HG03039 (cell line): ENCODE results near the gene AMDHD2.

Experiments used
- ATAC-seq: cut with Tn5 transposase; IDR thresholded peaks from one replicate; pipeline ENCODE4 v1.9.1; 2021; ENCODE audit warnings: mild to moderate bottlenecking, moderate library complexity; ENCODE audit not compliant: unreplicated experiment

AMDHD2 gene

GRCh38 chr16:2498531-2499253 is 21.5 kb upstream of the AMDHD2 start:
- no peak for ATAC-seq

GRCh38 chr16:2499454-2499853 is 20.7 kb upstream of the AMDHD2 start:
- no peak for ATAC-seq

DNA sequence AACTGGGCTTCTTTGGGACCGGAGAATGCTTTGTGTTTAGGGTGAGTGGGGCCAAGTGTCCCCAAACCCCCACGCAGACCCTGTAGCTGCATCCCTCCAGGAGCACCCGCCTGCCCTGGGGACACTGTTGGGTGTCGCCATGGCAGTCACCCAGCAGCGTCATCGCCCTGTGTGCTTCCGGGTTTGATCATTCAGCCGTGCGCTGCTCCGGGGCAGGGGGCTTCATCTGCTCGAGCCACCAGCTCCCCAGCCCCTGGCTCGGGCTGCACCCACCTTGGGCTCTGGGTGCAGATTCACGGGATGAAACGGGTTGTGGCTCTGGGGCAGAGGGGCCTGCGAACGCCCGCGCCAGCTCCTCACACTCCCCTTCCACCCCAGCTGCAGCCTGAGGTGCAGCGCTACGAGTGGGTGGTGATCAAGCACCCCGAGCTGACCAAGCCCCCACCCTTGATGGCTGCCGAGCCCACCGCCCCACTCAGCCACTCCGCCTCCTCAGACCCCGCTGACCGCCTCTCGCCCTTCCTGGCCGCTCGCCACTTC is 20.2 kb upstream of the AMDHD2 start:
- ATAC-seq, result no peak

- no peak for ATAC-seq
These were observed 19.7 kb upstream of the AMDHD2 start for GRCh38 chr16:2500430-2500917.

DNA sequence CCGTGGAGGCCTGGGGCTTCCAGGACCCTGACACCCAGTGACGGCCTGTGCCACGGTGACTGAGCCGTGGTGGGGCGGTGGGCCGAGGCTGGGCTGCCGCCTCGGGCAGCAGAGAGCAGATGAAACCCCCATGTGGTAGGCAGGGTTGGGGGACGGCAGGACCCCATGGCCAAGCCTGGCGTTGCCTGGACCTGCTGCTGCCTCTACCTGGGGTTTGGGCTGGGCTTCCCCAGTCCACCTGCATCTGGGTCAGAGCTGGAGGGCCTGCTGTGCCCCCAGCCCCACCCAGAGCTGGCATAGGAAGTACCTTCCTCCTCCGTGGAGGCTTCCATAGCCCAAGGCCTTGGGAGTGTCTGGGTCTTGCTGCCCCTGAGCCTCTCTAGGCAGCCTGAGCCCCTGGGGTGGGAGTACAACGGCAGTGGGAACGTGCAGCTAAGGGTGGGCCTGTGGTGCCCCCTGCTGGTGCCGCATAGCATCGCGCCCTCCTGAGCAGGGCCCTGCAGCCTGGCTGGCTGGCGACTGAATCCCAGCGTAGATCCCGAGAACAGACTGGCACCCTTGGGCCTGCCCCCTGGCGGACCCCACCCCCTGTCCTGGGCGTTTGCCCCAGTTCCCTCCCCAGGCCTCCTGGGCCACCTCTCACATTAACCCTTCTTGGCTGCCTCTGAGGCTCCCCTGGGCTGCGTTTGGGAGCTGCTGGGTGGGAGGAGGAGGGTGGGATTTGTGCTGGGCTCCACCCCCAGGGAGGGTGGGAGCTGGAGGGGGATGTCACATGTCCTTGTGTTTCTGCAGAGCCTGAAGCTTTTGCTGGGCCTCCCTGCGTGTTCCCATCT is 19.0 kb upstream of the AMDHD2 start:
- no peak for ATAC-seq

DNA sequence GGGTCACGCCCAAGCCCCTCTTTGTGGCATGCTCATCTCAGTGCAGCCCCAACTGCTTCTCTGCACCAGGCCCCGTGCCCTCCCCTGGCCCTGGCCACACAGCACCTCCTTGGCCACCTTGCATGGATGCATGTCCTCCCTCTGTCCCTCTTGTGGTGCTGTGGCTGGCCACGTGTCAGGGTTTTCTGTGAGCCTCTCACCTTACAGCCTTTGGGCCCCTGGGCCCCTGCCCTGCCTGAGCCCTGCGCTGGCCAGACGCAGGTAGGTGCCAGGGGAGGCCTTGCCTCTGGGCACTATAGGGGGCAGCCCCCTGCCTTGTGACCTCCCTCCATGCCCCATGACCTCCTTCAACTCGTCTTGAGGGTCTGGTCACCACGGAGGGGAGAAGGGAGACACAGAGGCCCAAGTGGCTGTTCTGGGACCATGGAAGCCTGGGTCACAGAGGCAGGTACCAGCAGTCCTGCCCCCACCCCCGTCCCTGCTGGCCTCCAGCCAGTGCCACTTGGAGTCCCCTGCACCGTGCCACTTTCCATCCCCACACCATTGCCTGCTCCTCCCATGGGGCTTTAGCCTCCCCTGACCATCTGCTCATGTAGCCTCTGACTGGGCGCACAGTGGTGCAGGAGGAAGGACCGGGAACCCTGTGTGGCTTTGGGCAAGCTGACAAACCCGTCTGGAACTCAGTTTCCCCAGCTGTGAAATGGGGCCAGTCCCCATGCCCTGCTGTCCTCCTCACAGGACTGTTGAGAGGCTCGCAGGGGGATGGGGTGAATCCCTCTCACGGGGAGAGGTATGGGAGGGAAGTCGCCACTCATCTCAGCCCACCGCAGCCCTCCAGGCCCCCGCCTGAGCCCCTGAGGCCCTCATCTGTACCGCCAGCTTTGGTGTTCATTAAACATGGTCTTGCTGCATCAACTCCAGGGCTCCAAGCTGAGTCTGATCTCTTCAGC is 17.9 kb upstream of the AMDHD2 start:
- ATAC-seq, result no peak

GRCh38 chr16:2505695-2506094 is 14.5 kb upstream of the AMDHD2 start:
- no peak for ATAC-seq

- ATAC-seq, result no peak
These were observed 13.0 kb upstream of the AMDHD2 start for GRCh38 chr16:2507052-2507659.

- ATAC-seq, result no peak
These were observed 12.5 kb upstream of the AMDHD2 start for GRCh38 chr16:2507665-2508064.

- no peak for ATAC-seq
These were observed 11.3 kb upstream of the AMDHD2 start for GRCh38 chr16:2508722-2509400.

GRCh38 chr16:2511128-2511800 is 8.9 kb upstream of the AMDHD2 start:
- no peak for ATAC-seq

GRCh38 chr16:2511996-2512734 is 8.0 kb upstream of the AMDHD2 start:
- ATAC-seq, result no peak

DNA sequence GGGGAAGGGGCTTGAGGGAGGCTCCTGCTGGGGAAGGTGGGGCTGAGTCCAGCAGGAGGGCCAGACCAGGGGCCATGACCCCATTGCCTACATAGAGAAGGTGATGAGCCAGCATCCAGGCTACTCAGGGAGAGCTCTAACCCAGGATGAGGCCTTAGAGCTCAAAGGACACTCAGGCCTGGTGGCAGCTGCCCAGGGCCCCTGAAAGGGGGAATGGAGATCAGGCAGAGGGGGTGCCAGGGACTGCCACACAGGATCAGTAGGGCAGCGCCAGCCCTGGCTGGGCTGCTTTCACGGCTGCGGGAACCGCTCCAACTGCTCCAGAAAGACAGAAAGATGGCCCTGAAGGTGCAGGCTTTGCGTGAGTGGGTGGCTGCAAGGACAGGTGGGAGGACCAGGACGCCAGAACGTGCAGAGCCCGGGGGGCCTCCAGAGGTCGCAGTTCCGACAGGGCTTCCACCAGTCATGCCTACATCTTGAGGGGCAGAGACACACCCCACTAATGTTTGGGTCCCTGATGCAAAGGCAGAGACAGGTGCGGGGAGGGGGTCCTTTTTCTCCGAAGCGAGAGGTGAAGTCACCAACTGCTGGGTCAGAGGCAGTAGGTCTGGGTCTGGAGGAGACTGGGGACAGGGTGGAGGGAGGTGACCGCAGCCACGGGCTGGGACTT is 7.3 kb upstream of the AMDHD2 start:
- ATAC-seq, result no peak

DNA sequence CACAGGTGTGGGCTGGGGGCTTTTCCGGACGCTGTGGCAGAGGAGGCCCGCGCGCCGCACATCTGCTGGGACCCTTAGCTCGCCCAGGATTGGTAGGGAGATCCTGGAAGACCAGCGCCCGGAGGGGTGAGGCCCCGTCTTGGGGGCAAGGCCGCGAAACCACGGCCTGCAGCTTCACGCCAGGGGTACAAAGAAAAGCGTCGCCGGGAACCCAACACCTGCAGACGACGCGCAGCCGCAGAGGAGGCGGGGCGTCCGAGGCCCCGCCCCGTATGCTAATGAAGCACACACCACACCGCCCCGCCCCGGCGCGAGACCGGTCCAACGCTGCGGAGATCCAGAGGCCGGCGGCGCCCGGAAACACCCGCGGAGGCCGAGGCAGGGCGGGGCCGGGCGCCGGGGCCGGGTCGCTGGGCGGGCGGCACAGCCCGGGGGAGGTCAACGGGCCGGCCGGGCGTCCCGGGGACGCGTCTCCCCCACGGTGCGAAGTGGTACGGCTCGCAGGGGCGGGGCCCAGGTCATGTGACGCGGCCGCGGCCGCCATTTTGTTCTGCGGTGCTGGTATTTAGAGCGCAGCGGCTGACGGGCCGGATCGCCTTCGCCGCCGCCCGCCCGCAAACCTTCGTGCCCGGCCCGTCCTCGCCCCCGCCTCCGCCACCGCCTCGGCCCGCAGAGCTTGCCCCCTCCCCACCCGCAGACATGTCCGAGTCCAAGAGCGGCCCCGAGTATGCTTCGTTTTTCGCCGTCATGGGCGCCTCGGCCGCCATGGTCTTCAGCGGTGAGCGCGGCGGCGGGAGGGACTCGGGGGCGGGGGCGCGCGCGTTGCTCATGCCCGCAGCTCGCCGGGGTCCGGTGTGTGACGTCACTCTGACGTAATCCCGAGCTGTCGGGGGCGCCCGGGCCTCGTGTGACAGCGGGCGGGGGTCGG is 6.5 kb upstream of the AMDHD2 start, which contains the start of gene ATP6V0C:
TSS of gene ATP6V0C (plus strand) at position 548 of the 928 bp plus-strand sequence. CDS start at position 700, 152 bp downstream.
- ATAC-seq, result peak; percentile 66

DNA sequence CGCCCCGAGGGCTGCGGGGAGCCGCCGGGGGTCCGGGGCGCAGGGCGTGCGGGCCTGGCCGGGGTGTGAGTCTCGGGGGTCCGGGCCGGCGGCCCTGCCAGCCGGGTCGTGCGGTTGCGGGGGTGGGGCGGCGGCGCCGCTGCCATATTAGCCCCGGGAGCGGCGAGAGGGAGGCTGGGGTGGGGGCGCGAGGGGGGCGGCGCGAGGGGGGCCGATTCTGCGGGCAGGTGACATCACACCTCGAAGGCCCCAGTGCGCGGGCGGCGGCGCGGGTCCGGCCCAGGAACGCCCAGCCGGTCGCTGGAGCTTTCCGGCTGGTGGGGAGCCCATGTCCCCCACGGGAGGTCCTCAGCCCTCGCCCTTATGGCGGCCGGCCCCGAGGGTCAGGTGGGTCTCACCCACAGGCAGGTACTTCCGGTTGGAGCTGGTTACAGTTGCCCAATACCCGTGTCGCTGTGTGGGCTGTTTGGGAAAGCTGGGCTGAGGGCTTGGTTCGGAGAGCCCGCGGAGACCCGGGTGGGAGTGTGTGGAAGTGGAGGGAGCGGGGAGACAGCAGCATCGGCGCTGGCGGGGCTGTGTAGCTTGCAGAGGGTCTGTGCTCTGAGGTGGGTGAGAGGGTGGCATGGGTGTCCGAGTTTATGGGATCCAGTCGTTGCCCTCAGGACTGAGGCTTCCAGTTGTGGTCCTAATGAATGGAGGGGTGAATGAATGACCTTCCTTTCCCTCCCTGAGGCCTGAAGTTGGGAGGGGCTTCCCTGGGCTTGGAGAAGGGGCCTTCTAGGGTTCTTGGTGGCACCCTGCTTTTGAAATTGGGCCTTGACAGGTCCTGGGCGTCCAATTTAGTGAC is 5.6 kb upstream of the AMDHD2 start:
- ATAC-seq, result peak; percentile 5
